Right atrium auricular region (tissue), 2 donors: ENCODE measurements around the gene CUBN. TPM values are rescaled to one million over a fixed set of nuclear protein-coding genes. Genes with fewer than 3 reads are reported as not detected.

Experiments used
- DNase-seq: peaks from one replicate; pipeline ENCODE4 v3.0.0-alpha.2; 2019; ENCODE audit warnings: low spot score
- H3K27ac ChIP-seq, 2 donors: fragments of 200-600 bp; sonication (generic); 1 replicate in 1 of 2; 2 replicates in 1 of 2; pipeline ENCODE4 v1.5.1; 2016 to 2019
- H3K27me3 ChIP-seq, 2 donors: fragments of 200-600 bp; sonication (generic); one replicate each; pipeline versions ENCODE4 v1.5.1 to v1.6.0; 2017 to 2019
- H3K36me3 ChIP-seq: fragments of 200-600 bp; sonication (generic); one replicate; pipeline ENCODE4 v1.5.1; 2016
- H3K4me1 ChIP-seq, 2 donors: fragments of 200-600 bp; sonication (generic); one replicate each; pipeline versions ENCODE4 v1.5.1 to v1.6.0; 2017 to 2019
- H3K4me3 ChIP-seq, 2 donors: fragments of 200-600 bp; sonication (generic); 1 replicate in 1 of 2; 2 replicates in 1 of 2; pipeline ENCODE4 v1.5.1; 2017 to 2019; ENCODE audit warnings: mild to moderate bottlenecking in 1 of 2, moderate library complexity in 1 of 2
- H3K9me3 ChIP-seq, 2 donors: fragments of 200-600 bp; sonication (generic); one replicate each; pipeline ENCODE4 v1.5.1; 2019
- total RNA-seq, 2 donors: library from RNA; depleted of rRNA; stranded (reverse); fragments of >200 nt; gene quantifications; one replicate each; pipeline ENCODE4 v1.1.0, GENCODE V29; 2016
- TF ChIP-seq, protein P1 (sequence below), 2 donors: fragments of 200-600 bp; sonication (generic); IDR thresholded peaks; one replicate each; pipeline ENCODE4 v1.5.1; 2019; ENCODE audit warnings: antibody characterized with exemption in 2 of 2

CUBN gene
- total RNA-seq, 2 donors from 2014 or later: 0.15 to 0.94 TPM

DNA sequence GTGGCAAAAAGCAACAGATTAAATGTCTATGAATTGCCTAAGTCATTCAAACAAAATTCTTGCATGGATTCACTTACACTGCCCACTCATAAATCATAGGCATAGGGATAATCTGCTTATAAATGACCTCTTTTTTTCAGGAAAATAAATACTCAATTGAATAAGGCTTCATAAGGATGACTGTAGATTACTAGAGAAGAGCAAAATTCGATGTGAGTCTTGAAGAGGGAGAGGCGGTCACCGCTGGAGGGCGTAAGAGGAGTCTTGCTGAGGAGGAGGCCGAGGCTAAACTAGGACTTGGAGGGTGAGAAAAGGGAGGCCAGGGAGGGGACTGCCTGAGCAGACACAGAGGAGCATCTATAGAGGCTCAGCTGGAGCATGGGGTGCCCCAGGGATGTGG is 177.0 kb downstream of the CUBN start:
- Histone ChIP-seq H3K27ac (no peak overlapping the region), H3K27me3 (no peaks in the 10 kb centered on the region), H3K36me3 (no peaks in the 10 kb centered on the region), H3K4me1 (peaks cover 0 to 17% of the 10 kb centered on the region in 2 donors), H3K4me3 (no peak overlapping the region), H3K9me3 (no peaks in the 10 kb centered on the region)
- TF ChIP-seq, protein P1, sequence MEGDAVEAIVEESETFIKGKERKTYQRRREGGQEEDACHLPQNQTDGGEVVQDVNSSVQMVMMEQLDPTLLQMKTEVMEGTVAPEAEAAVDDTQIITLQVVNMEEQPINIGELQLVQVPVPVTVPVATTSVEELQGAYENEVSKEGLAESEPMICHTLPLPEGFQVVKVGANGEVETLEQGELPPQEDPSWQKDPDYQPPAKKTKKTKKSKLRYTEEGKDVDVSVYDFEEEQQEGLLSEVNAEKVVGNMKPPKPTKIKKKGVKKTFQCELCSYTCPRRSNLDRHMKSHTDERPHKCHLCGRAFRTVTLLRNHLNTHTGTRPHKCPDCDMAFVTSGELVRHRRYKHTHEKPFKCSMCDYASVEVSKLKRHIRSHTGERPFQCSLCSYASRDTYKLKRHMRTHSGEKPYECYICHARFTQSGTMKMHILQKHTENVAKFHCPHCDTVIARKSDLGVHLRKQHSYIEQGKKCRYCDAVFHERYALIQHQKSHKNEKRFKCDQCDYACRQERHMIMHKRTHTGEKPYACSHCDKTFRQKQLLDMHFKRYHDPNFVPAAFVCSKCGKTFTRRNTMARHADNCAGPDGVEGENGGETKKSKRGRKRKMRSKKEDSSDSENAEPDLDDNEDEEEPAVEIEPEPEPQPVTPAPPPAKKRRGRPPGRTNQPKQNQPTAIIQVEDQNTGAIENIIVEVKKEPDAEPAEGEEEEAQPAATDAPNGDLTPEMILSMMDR (IDR thresholded peaks at IDR 0.05): no peak
- DNase-seq: no peak

DNA sequence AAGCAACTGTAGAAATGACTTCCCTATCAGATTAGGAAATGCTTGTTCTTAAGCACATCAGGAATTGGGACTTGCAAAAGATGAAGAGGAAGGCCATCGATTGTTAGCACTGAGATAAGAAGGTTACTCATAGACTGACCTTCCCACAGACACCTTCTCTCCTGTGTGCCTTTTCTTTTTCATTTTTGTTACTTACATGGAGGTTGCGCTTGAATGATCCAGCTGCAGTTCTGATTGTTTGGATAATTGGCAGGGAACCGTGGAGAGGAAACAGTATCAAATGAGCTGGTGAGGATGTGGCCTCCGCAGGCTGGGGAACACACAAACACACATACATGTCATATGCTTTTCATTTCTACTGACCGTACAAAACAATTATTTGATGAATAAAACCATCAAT is 177.5 kb downstream of the CUBN start:
- no peaks in the 10 kb centered on the region for H3K36me3 ChIP-seq

DNA sequence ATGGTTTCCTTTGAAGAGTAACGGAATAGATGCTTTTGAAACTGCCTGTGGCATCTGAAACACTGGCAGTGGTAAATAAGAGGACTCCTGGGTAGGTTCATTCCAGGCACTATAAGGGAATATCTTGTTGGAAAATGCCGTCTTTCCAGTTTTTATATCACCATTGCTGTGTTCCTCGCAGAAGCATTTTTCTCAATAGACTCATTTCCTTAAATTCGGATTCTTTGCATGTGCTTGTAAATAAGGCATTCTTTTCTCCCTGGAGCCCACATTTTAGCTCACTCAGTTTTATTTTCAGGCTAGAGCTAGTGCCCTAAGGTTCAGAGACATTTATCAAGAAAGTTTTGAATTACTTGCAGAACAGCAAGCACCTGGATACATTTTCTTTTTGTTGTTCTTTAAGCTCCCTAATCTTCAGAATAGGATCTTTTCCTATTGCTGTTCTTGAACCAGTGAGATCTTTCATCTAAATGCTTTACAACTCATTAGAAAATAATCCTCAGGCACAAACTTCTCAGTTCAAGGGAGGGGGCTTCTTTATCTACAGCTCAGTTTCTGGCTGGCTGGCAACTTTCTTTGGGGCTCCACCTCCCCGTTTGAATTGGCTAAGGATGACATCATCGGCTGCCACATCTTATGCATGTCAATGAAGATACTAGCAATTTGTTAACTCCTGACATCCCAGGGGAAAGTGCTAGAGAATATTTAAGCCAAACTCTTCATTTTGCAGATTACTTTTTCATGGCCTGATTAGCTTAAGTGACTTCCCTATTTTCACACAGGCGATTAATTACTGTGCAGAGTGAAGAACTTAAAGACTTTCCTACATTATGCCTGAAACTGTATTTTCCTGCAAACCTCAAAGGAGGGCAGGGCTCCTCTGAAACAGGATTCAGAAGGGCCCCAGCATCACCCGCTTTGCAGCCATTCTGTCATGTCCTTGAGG is 178.7 kb downstream of the CUBN start:
- DNase-seq: no peak
- Histone ChIP-seq H3K4me1 (peaks cover 0 to 17% of the 10 kb centered on the region in 2 donors), H3K9me3 (no peaks in the 10 kb centered on the region), H3K36me3 (no peaks in the 10 kb centered on the region), H3K27ac (peak overlapping the region in 1 of 2 donors; percentile 16), H3K27me3 (no peaks in the 10 kb centered on the region), H3K4me3 (no peak overlapping the region)
- TF ChIP-seq, protein P1 (IDR thresholded peaks at IDR 0.05): no peak

More for the DNA sequence above, 177.5 kb downstream of the CUBN start:
- TF ChIP-seq, protein P1 (IDR thresholded peaks at IDR 0.05): no peak
- Histone ChIP-seq H3K27me3 (no peaks in the 10 kb centered on the region), H3K27ac (peak overlapping the region in 1 of 2 donors; percentile 11), H3K9me3 (no peaks in the 10 kb centered on the region), H3K4me3 (no peak overlapping the region), H3K4me1 (peaks cover 0 to 17% of the 10 kb centered on the region in 2 donors)
- no peak for DNase-seq

DNA sequence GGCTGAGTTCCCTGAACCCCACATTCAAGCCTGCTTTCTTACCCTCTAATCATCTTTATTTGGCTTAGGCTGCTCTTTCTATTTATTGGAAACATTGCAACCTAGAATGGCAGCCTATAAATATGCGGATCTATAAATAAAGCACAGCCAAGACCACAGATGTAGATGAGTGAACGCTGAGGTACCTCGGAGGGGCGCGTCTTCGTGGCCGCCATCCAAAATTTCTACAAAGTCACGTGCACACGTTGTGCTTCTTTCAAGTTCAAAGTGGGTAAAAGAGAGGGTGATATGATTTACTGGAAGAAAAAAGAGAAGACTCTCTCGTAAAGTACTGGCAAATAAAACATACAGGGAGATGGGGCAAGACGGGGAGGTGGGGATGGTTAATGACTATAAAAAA is 179.8 kb downstream of the CUBN start:
- no peak for DNase-seq
- peaks cover 0 to 17% of the 10 kb centered on the region in 2 donors for H3K4me1 ChIP-seq
- H3K27me3 ChIP-seq: no peaks in the 10 kb centered on the region
- TF ChIP-seq, protein P1 (IDR thresholded peaks at IDR 0.05): no peak
- H3K9me3 ChIP-seq: no peaks in the 10 kb centered on the region
- H3K36me3 ChIP-seq: no peaks in the 10 kb centered on the region
- H3K4me3 ChIP-seq: no peak overlapping the region
- H3K27ac ChIP-seq: no peak overlapping the region

DNA sequence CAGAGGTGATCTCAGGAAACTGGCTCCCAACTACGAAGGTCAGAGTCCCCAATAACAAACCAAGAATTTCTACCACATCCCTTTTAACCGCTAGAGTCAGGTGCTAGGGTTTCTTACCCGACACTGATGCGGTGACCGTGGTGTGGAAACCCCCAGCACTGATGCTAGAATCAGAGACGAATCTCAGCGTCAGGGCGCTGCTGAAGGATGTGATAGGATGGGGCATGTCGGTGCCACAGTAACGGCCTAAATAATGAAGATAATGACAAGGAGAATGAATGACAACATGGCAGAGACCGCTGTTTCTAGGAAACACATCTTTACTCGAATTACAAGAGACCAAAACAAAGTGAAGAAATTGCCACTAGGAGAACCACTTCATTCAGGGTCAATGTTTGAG is 181.2 kb downstream of the CUBN start:
- DNase-seq: no peak
- Histone ChIP-seq H3K4me3 (no peak overlapping the region), H3K36me3 (no peaks in the 10 kb centered on the region), H3K27ac (no peak overlapping the region), H3K9me3 (no peaks in the 10 kb centered on the region), H3K4me1 (peaks cover 0 to 22% of the 10 kb centered on the region in 2 donors), H3K27me3 (no peaks in the 10 kb centered on the region)
- TF ChIP-seq, protein P1 (IDR thresholded peaks at IDR 0.05): no peak
